Neural progenitor cell (in vitro differentiated cells): ENCODE measurements around the gene PTPRT.

Experiments
- CTCF ChIP-seq: fragments of 200-600 bp; sonication (generic); IDR thresholded peaks from 2 replicates; pipeline ENCODE4 v1.5.1; 2017; ENCODE audit warnings: antibody characterized with exemption, mild to moderate bottlenecking
- EZH2 ChIP-seq: fragments of 200-600 bp; sonication (generic); IDR thresholded peaks from 2 replicates; pipeline ENCODE4 v1.6.1; 2017; ENCODE audit warnings: antibody characterized with exemption, mild to moderate bottlenecking, moderate library complexity
- EZH2phosphoT487 ChIP-seq: fragments of 200-600 bp; sonication (generic); IDR thresholded peaks from 2 replicates; pipeline ENCODE4 v1.6.1; 2017; ENCODE audit warnings: antibody characterized with exemption

- TF ChIP-seq CTCF: no peak
- TF ChIP-seq EZH2phosphoT487: no peak
- no peak for TF ChIP-seq EZH2
Observed at GRCh38 chr20:42313704-42314103, 876.0 kb downstream of the PTPRT start.
